Neural cell (in vitro differentiated cells): ENCODE results near the gene GGA2.

ENCODE experiments used
- EP300 ChIP-seq: fragments of 450-650 bp; conservative IDR thresholded peaks from 2 replicates; pipeline ENCODE4 v1.6.1; 2014; ENCODE audit warnings: antibody characterized with exemption, mild to moderate bottlenecking, moderate library complexity; ENCODE audit not compliant: poor library complexity, severe bottlenecking
- EZH2 ChIP-seq: fragments of 200-600, 300-800 bp; shearing (Covaris generic), sonication (generic); IDR thresholded peaks from 2 replicates; pipeline ENCODE4 v1.6.1; 2014; ENCODE audit warnings: antibody characterized with exemption, low read length, borderline replicate concordance, mild to moderate bottlenecking; ENCODE audit not compliant: insufficient read depth, poor library complexity, severe bottlenecking
- MXI1 ChIP-seq: fragments of 450-650 bp; conservative IDR thresholded peaks from 2 replicates; pipeline ENCODE4 v1.6.1; 2014; ENCODE audit warnings: antibody characterized with exemption, mild to moderate bottlenecking; ENCODE audit not compliant: poor library complexity, severe bottlenecking
- POLR2AphosphoS5 ChIP-seq: IDR thresholded peaks from 2 replicates; pipeline ENCODE4 v1.6.1; 2012
- RAD21 ChIP-seq: fragments of 450-650 bp; conservative IDR thresholded peaks from 2 replicates; pipeline ENCODE4 v1.6.1; 2014; ENCODE audit warnings: antibody characterized with exemption, mild to moderate bottlenecking, moderate library complexity
- SMC3 ChIP-seq: fragments of 450-650 bp; conservative IDR thresholded peaks from 2 replicates; pipeline ENCODE4 v1.6.1; 2014; ENCODE audit warnings: antibody characterized with exemption, mild to moderate bottlenecking, moderate library complexity; ENCODE audit not compliant: poor library complexity
- TAF1 ChIP-seq: IDR thresholded peaks from 2 replicates; pipeline ENCODE4 v1.6.1; 2012; ENCODE audit warnings: low read depth
- TF ChIP-seq, protein P1 (sequence below): fragments of 450-650 bp; IDR thresholded peaks from 2 replicates; pipeline ENCODE4 v1.5.1; 2014; ENCODE audit warnings: antibody characterized with exemption, mild to moderate bottlenecking, moderate library complexity; ENCODE audit not compliant: poor library complexity, severe bottlenecking
- TF ChIP-seq, protein P2 (sequence below): IDR thresholded peaks from 2 replicates; pipeline ENCODE4 v1.6.1; 2012; ENCODE audit warnings: borderline replicate concordance

DNA sequence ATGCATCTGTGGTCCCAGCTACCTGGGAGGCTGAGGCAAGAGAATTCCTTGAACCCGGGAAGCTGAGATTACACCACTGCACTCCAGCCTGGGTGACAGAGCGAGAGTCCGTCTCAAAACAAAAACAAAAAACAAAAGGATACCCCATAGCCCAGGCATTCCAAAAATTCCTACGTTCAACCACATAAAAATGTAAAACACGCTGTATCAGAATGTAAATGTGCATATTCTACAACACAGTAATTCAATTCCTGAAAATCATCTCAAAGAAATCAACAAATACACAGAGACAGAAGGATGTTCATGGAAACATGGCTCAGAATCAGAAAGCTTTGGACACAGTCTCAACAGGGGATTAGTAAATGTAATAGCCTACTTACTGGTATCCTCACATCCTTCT is 90.3 kb downstream of the GGA2 start:
- TF ChIP-seq, protein P1, sequence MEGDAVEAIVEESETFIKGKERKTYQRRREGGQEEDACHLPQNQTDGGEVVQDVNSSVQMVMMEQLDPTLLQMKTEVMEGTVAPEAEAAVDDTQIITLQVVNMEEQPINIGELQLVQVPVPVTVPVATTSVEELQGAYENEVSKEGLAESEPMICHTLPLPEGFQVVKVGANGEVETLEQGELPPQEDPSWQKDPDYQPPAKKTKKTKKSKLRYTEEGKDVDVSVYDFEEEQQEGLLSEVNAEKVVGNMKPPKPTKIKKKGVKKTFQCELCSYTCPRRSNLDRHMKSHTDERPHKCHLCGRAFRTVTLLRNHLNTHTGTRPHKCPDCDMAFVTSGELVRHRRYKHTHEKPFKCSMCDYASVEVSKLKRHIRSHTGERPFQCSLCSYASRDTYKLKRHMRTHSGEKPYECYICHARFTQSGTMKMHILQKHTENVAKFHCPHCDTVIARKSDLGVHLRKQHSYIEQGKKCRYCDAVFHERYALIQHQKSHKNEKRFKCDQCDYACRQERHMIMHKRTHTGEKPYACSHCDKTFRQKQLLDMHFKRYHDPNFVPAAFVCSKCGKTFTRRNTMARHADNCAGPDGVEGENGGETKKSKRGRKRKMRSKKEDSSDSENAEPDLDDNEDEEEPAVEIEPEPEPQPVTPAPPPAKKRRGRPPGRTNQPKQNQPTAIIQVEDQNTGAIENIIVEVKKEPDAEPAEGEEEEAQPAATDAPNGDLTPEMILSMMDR, result no peak
- TF ChIP-seq POLR2AphosphoS5 (no peak), EZH2 (no peak), EP300 (no peak), TAF1 (no peak), SMC3 (no peak), MXI1 (no peak), RAD21 (no peak)
- TF ChIP-seq, protein P2, sequence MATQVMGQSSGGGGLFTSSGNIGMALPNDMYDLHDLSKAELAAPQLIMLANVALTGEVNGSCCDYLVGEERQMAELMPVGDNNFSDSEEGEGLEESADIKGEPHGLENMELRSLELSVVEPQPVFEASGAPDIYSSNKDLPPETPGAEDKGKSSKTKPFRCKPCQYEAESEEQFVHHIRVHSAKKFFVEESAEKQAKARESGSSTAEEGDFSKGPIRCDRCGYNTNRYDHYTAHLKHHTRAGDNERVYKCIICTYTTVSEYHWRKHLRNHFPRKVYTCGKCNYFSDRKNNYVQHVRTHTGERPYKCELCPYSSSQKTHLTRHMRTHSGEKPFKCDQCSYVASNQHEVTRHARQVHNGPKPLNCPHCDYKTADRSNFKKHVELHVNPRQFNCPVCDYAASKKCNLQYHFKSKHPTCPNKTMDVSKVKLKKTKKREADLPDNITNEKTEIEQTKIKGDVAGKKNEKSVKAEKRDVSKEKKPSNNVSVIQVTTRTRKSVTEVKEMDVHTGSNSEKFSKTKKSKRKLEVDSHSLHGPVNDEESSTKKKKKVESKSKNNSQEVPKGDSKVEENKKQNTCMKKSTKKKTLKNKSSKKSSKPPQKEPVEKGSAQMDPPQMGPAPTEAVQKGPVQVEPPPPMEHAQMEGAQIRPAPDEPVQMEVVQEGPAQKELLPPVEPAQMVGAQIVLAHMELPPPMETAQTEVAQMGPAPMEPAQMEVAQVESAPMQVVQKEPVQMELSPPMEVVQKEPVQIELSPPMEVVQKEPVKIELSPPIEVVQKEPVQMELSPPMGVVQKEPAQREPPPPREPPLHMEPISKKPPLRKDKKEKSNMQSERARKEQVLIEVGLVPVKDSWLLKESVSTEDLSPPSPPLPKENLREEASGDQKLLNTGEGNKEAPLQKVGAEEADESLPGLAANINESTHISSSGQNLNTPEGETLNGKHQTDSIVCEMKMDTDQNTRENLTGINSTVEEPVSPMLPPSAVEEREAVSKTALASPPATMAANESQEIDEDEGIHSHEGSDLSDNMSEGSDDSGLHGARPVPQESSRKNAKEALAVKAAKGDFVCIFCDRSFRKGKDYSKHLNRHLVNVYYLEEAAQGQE, result no peak
